GM12878 (cell line): ENCODE data around the gene FOXP1. TPM values are rescaled to one million over a fixed set of nuclear protein-coding genes. Genes with fewer than 3 reads are reported as not detected.

Experiments used
- ATAC-seq: fragments of 200-7000 bp; cut with Tn5 transposase; 3 replicates; pipeline ENCODE4 v1.9.1; 2020; ENCODE audit warnings: mild to moderate bottlenecking, moderate library complexity
- BruUV-seq: library from RNA; stranded (reverse); fragments of 400-500 nt; replicated peaks from 2 replicates; lab custom pipeline; 2021; lab: Mats Ljungman, UMichigan
- CTCF ChIA-PET: fragments of 300-600 bp; sonication (Branson Sonifier 250); formaldehyde crosslinking; extraction: SDS; loops from one replicate; lab custom pipeline; 2021; ENCODE audit warnings: inconsistent platforms; lab: Yijun Ruan, JAX
- POLR2A ChIA-PET: fragments of 350-600 bp; formaldehyde crosslinking; extraction: SDS; loops from one replicate; lab custom pipeline; 2021; ENCODE audit warnings: inconsistent platforms; lab: Charles Lee
- RAD21 ChIA-PET: fragments of 300-600 bp; sonication (Branson Sonifier 250); formaldehyde crosslinking; loops from one replicate; lab custom pipeline; 2023; ENCODE audit warnings: antibody characterized with exemption; ENCODE audit not compliant: unreplicated experiment; lab: Charles Lee
- SMC1A ChIA-PET: fragments of 300-600 bp; sonication (Branson Sonifier 250); formaldehyde crosslinking; loops from one replicate; lab custom pipeline; 2023; ENCODE audit not compliant: unreplicated experiment, uncharacterized antibody; lab: Charles Lee
- DNase-seq: peaks from one replicate; pipeline ENCODE4 v3.0.0-alpha.2; 2011; ENCODE audit warnings: low read depth, low spot score
- FAIRE-seq: peaks from 3 replicates; lab custom pipeline; 2011; peaks lifted over from hg19 to GRCh38; lab: Jason Lieb, UNC
- H2AFZ ChIP-seq: 2 replicates; pipeline ENCODE4 v1.6.0; 2011; ENCODE audit warnings: low read depth, low read length, control low read depth; ENCODE audit not compliant: control insufficient read depth
- H3K27ac ChIP-seq: 2 replicates; pipeline ENCODE4 v1.5.1; 2011; ENCODE audit warnings: control low read depth; ENCODE audit not compliant: control insufficient read depth, insufficient read depth
- H3K27me3 ChIP-seq, 2 experiments: replicated peaks in 1 of 2; 2 replicates each; pipeline versions ENCODE4 v1.6.0 to v1.6.1; 2011; ENCODE audit warnings: low read length in 1 of 2; ENCODE audit not compliant: control insufficient read depth in 2 of 2, insufficient read depth in 2 of 2
- H3K36me3 ChIP-seq, 2 experiments: 2 replicates each; pipeline ENCODE4 v1.5.1; 2011; ENCODE audit warnings: low read length in 1 of 2; ENCODE audit not compliant: control insufficient read depth in 2 of 2, insufficient read depth in 2 of 2
- H3K4me1 ChIP-seq: 2 replicates; pipeline ENCODE4 v1.6.1; 2011; ENCODE audit warnings: mild to moderate bottlenecking, low read length, moderate library complexity, mixed read lengths; ENCODE audit not compliant: control insufficient read depth, insufficient read depth
- H3K4me2 ChIP-seq: 2 replicates; pipeline ENCODE4 v1.6.0; 2011; ENCODE audit warnings: control low read depth; ENCODE audit not compliant: control insufficient read depth, insufficient read depth
- H3K4me3 ChIP-seq: fragments of 200-600 bp; sonication (generic); 2 replicates; pipeline ENCODE4 v1.5.1; 2016
- H3K79me2 ChIP-seq: 2 replicates; pipeline ENCODE4 v1.6.0; 2011; ENCODE audit warnings: low read length; ENCODE audit not compliant: control insufficient read depth, insufficient read depth
- H3K9ac ChIP-seq: 2 replicates; pipeline ENCODE4 v1.8.0; 2011; ENCODE audit warnings: low read length, control low read depth, mixed read lengths; ENCODE audit not compliant: control insufficient read depth, insufficient read depth
- H3K9me3 ChIP-seq: replicated peaks from 3 replicates; pipeline ENCODE4 v1.5.1; 2011; ENCODE audit warnings: mild to moderate bottlenecking, low read length; ENCODE audit not compliant: control insufficient read depth, insufficient read depth
- H4K20me1 ChIP-seq: 2 replicates; pipeline ENCODE4 v1.6.0; 2011; ENCODE audit not compliant: control insufficient read depth, insufficient read depth
- CBX5 ChIP-seq: sonication (generic); IDR thresholded peaks from 2 replicates; pipeline ENCODE4 v1.6.1; 2016; ENCODE audit warnings: low read depth, moderate library complexity, mild to moderate bottlenecking, inconsistent platforms
- LARP7 ChIP-seq: fragments of 450-650 bp; IDR thresholded peaks from 2 replicates; pipeline ENCODE4 v1.6.1; 2017; ENCODE audit warnings: mild to moderate bottlenecking
- MXI1 ChIP-seq: fragments of 150-350 bp; IDR thresholded peaks from 2 replicates; pipeline ENCODE4 v1.6.1; 2011; ENCODE audit warnings: low read depth, mild to moderate bottlenecking, inconsistent platforms, low read length, improper control_type of control experiment
- NFIC ChIP-seq: IDR thresholded peaks from 2 replicates; pipeline ENCODE4 v1.6.1; 2012; ENCODE audit warnings: low read depth, mild to moderate bottlenecking, inconsistent platforms, low read length, moderate library complexity
- NR2F1 ChIP-seq: fragments of 450-650 bp; conservative IDR thresholded peaks from 2 replicates; pipeline ENCODE4 v1.6.1; 2017; ENCODE audit warnings: mild to moderate bottlenecking
- RUNX3 ChIP-seq: IDR thresholded peaks from 2 replicates; pipeline ENCODE4 v1.6.1; 2012; ENCODE audit warnings: low read length, inconsistent platforms
- SRF ChIP-seq, 2 experiments: IDR thresholded peaks; 2 replicates each; pipeline ENCODE4 v1.6.1; 2011; ENCODE audit warnings: low read depth in 2 of 2, low read length in 2 of 2, mild to moderate bottlenecking in 1 of 2, moderate library complexity in 1 of 2
- STAT1 ChIP-seq: fragments of 450-650 bp; conservative IDR thresholded peaks from 2 replicates; pipeline ENCODE4 v1.6.1; 2014; ENCODE audit warnings: antibody characterized with exemption, mild to moderate bottlenecking
- YY1 ChIP-seq: IDR thresholded peaks from 2 replicates; pipeline ENCODE4 v1.6.1; 2011; ENCODE audit warnings: low read depth, mild to moderate bottlenecking, low read length
- ZNF622 ChIP-seq: fragments of 450-650 bp; IDR thresholded peaks from 2 replicates; pipeline ENCODE4 v1.6.1; 2017; ENCODE audit warnings: mild to moderate bottlenecking, inconsistent platforms
- WGBS: methylation state at CpG from one replicate; pipeline ENCODE4 v1.1.6; 2016; ENCODE audit warnings: low lambda C conversion rate; ENCODE audit not compliant: insufficient replicate concordance, insufficient coverage; ENCODE audit errors: missing lambda C conversion rate; 5-methylcytosine and 5-hydroxymethylcytosine counted together
- in situ Hi-C: fragments of 300-500 bp; cut with MboI; formaldehyde crosslinking; loops from 9 replicates; pipeline ENCODE4 v1.14.3; 2018; ENCODE audit warnings: mixed read lengths
- intact Hi-C: fragments of 100-400 bp; cut with micrococcal nuclease; formaldehyde crosslinking; loops from one replicate; pipeline ENCODE4 v1.14.2; 2022; ENCODE audit not compliant: unreplicated experiment
- polyA plus RNA-seq, 11 experiments: library from polyadenylated mRNA; depleted of rRNA in 4 of 11; unstranded in 6 of 11; stranded (reverse) in 5 of 11; fragments of >200 nt; fragmentation: Nextera tagmentation in 4 of 11; fragmentation: Illumina TruSeq in 1 of 11; extraction: Ambion mirVana in 4 of 11; extraction: Trizol in 1 of 11; gene quantifications; 1 replicate in 1 of 11; 2 replicates in 10 of 11; pipeline versions ENCODE4 v1.2.1 to v1.2.3, GENCODE V29; 2011 to 2016; ENCODE audit warnings: inconsistent platforms in 2 of 11, missing spikeins in 2 of 11, low read depth in 1 of 11
- total RNA-seq, 4 experiments: library from RNA; depleted of rRNA in 3 of 4; stranded (reverse); fragments of >200 nt in 3 of 4; fragmentation: Illumina TruSeq in 1 of 4; extraction: Trizol in 1 of 4; gene quantifications; 2 replicates each; pipeline versions ENCODE4 v1.2.1 to v1.2.3, GENCODE V29; 2013 to 2021
- TF ChIP-seq, protein P1 (sequence below): fragments of 450-650 bp; IDR thresholded peaks from 2 replicates; pipeline ENCODE4 v1.6.1; 2017; ENCODE audit warnings: mild to moderate bottlenecking, moderate library complexity
- TF ChIP-seq, protein P2 (sequence below): IDR thresholded peaks from 2 replicates; pipeline ENCODE4 v1.6.1; 2012; ENCODE audit warnings: low read depth, low read length, improper control_type of control experiment
- TF ChIP-seq, protein P3 (sequence below): IDR thresholded peaks from 2 replicates; pipeline ENCODE4 v1.6.1; 2011; ENCODE audit warnings: borderline replicate concordance, low read depth, mild to moderate bottlenecking, moderate library complexity, low read length; ENCODE audit not compliant: insufficient read depth, poor library complexity, severe bottlenecking

Gene FOXP1
- total and polyA plus RNA-seq, 10 of the 15 experiments (the other 5 are each of a cell fraction or from before 2014, with no cell fraction given), result 0.05 to 1.6 (median 0.20) TPM; not detected in 1

- WGBS, result 77% methylated on average over 1 of the region's 1 CpG
- no peak for ATAC-seq
- Histone ChIP-seq H4K20me1 (no peaks in the 10 kb centered on the region), H3K79me2 (no peaks in the 10 kb centered on the region), H3K4me1 (peaks cover 3% of the 10 kb centered on the region; the same call in 1 of the 2 replicates), H2AFZ (no peak overlapping the region), H3K9me3 (no peaks in the 10 kb centered on the region), H3K4me3 (no peak overlapping the region), H3K4me2 (no peak overlapping the region), H3K9ac (no peak overlapping the region), H3K27me3 (no peaks in the 10 kb centered on the region), H3K36me3 (no peaks in the 10 kb centered on the region), H3K27ac (no peak overlapping the region)
- POLR2A ChIA-PET, result interaction anchor here (0.5 kb wide), 1 partner anchor 166 kb away, joined by 4 read pairs; no protein-coding TSS in a partner anchor
- RAD21 ChIA-PET, result no interaction called here
- no peak for TF ChIP-seq YY1
- no peak for TF ChIP-seq CBX5
- TF ChIP-seq NFIC, result no peak
- no peak for TF ChIP-seq MXI1
- TF ChIP-seq ZNF622, result no peak
- TF ChIP-seq, protein P1, sequence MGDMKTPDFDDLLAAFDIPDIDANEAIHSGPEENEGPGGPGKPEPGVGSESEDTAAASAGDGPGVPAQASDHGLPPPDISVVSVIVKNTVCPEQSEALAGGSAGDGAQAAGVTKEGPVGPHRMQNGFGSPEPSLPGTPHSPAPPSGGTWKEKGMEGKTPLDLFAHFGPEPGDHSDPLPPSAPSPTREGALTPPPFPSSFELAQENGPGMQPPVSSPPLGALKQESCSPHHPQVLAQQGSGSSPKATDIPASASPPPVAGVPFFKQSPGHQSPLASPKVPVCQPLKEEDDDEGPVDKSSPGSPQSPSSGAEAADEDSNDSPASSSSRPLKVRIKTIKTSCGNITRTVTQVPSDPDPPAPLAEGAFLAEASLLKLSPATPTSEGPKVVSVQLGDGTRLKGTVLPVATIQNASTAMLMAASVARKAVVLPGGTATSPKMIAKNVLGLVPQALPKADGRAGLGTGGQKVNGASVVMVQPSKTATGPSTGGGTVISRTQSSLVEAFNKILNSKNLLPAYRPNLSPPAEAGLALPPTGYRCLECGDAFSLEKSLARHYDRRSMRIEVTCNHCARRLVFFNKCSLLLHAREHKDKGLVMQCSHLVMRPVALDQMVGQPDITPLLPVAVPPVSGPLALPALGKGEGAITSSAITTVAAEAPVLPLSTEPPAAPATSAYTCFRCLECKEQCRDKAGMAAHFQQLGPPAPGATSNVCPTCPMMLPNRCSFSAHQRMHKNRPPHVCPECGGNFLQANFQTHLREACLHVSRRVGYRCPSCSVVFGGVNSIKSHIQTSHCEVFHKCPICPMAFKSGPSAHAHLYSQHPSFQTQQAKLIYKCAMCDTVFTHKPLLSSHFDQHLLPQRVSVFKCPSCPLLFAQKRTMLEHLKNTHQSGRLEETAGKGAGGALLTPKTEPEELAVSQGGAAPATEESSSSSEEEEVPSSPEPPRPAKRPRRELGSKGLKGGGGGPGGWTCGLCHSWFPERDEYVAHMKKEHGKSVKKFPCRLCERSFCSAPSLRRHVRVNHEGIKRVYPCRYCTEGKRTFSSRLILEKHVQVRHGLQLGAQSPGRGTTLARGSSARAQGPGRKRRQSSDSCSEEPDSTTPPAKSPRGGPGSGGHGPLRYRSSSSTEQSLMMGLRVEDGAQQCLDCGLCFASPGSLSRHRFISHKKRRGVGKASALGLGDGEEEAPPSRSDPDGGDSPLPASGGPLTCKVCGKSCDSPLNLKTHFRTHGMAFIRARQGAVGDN, result no peak
- TF ChIP-seq RUNX3, result no peak
- no peak for TF ChIP-seq STAT1
- no peak for TF ChIP-seq NR2F1
- TF ChIP-seq, protein P2, sequence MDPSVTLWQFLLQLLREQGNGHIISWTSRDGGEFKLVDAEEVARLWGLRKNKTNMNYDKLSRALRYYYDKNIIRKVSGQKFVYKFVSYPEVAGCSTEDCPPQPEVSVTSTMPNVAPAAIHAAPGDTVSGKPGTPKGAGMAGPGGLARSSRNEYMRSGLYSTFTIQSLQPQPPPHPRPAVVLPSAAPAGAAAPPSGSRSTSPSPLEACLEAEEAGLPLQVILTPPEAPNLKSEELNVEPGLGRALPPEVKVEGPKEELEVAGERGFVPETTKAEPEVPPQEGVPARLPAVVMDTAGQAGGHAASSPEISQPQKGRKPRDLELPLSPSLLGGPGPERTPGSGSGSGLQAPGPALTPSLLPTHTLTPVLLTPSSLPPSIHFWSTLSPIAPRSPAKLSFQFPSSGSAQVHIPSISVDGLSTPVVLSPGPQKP, result no peak
- no peak for TF ChIP-seq LARP7
- TF ChIP-seq, protein P3, sequence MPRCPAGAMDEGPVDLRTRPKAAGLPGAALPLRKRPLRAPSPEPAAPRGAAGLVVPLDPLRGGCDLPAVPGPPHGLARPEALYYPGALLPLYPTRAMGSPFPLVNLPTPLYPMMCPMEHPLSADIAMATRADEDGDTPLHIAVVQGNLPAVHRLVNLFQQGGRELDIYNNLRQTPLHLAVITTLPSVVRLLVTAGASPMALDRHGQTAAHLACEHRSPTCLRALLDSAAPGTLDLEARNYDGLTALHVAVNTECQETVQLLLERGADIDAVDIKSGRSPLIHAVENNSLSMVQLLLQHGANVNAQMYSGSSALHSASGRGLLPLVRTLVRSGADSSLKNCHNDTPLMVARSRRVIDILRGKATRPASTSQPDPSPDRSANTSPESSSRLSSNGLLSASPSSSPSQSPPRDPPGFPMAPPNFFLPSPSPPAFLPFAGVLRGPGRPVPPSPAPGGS, result no peak
- TF ChIP-seq SRF (IDR thresholded peaks at IDR 0.05; ENCODE audit: low read depth in 2 of 2, low read length in 2 of 2), result no peak
- DNase-seq, result no peak
- FAIRE-seq, result no peak
- intact Hi-C loops (loop anchor here (5.0 kb wide), 2 partner anchors 214 to 379 kb away; no protein-coding TSS in a partner anchor), in situ Hi-C loops (no loop called here)
- BruUV-seq, result no TSS peak
- SMC1A ChIA-PET, result interaction anchor here (1.5 kb wide), 1 partner anchor 10 kb away, joined by 5 read pairs; no protein-coding TSS in a partner anchor
- CTCF ChIA-PET, result interaction anchor here (1.2 to 1.3 kb wide), 2 partner anchors 9 to 668 kb away, joined by 3 read pairs; no protein-coding TSS in a partner anchor
Measured at GRCh38 chr3:71012971-71013370, 570.6 kb downstream of the FOXP1 start.
